A549 (cell line): Measurements from ENCODE around the gene FASTK. TPM values are rescaled to one million over a fixed set of nuclear protein-coding genes. Genes with fewer than 3 reads are reported as not detected.

Experiments
- ATAC-seq, 2 experiments: fragments of 200-7000 bp in 1 of 2; fragments of >200 bp in 1 of 2; cut with Nextera tagmentation in 1 of 2; cut with Tn5 transposase in 1 of 2; 3 replicates each; pipeline versions ENCODE4 v1.8.0 to v1.9.1; 2018 to 2020; ENCODE audit warnings: mild to moderate bottlenecking in 1 of 2, moderate library complexity in 1 of 2
- CTCF ChIA-PET: fragments of 300-600 bp; sonication (Branson Sonifier 250); formaldehyde crosslinking; extraction: SDS; loops from one replicate; lab custom pipeline; 2021; ENCODE audit warnings: antibody characterized with exemption, inconsistent platforms; lab: Yijun Ruan, JAX
- POLR2A ChIA-PET: fragments of 350-600 bp; formaldehyde crosslinking; extraction: SDS; loops from one replicate; lab custom pipeline; 2021; ENCODE audit warnings: antibody characterized with exemption, inconsistent platforms; lab: Yijun Ruan, JAX
- DNase-seq, 2 experiments: peaks; one replicate each; pipeline versions ENCODE4 v3.0.0 to v3.0.0-alpha.2; 2011 to 2016; ENCODE audit warnings: low read depth in 1 of 2, low spot score in 1 of 2
- FAIRE-seq: peaks from 2 replicates; lab custom pipeline; 2011; peaks lifted over from hg19 to GRCh38; lab: Jason Lieb, UNC
- H3K27ac ChIP-seq, 2 experiments: fragments of >200 bp; sonication (Bioruptor Twin); formaldehyde crosslinking; 3 replicates each; pipeline ENCODE4 v1.5.1; 2016 to 2017
- H3K4me1 ChIP-seq: fragments of >200 bp; sonication (Bioruptor Twin); formaldehyde crosslinking; 3 replicates; pipeline ENCODE4 v1.6.1; 2016
- H3K4me2 ChIP-seq: fragments of >200 bp; sonication (Bioruptor Twin); formaldehyde crosslinking; 3 replicates; pipeline ENCODE4 v1.6.1; 2016
- H3K4me3 ChIP-seq: fragments of >200 bp; sonication (Bioruptor Twin); formaldehyde crosslinking; 3 replicates; pipeline ENCODE4 v1.5.1; 2016
- H3K9me3 ChIP-seq: fragments of >200 bp; sonication (Bioruptor Twin); formaldehyde crosslinking; 3 replicates; pipeline ENCODE4 v1.6.1; 2016
- CHD2 ChIP-seq: fragments of 150-350 bp; IDR thresholded peaks from 2 replicates; pipeline ENCODE4 v1.6.1; 2014; ENCODE audit warnings: low read length; ENCODE audit not compliant: partially characterized antibody
- CHD4 ChIP-seq: fragments of 200-600 bp; sonication (generic); IDR thresholded peaks from 2 replicates; pipeline ENCODE4 v1.6.1; 2016; ENCODE audit warnings: antibody characterized with exemption, mild to moderate bottlenecking, borderline replicate concordance
- CTCF ChIP-seq: fragments of >200 bp; sonication (Bioruptor Twin); formaldehyde crosslinking; IDR thresholded peaks from 3 replicates; pipeline ENCODE4 v1.5.1; 2016
- EHMT2 ChIP-seq: fragments of 200-600 bp; sonication (generic); IDR thresholded peaks from 2 replicates; pipeline ENCODE4 v1.6.1; 2016; ENCODE audit warnings: antibody characterized with exemption, low read depth, mild to moderate bottlenecking, moderate library complexity
- HEYL ChIP-seq: fragments of 250-450 bp; sonication (Bioruptor Pico); IDR thresholded peaks from 2 replicates; pipeline ENCODE4 v1.8.0; 2021; ENCODE audit warnings: mild to moderate bottlenecking, moderate library complexity
- JUN ChIP-seq, 2 experiments: fragments of >200 bp; sonication (Bioruptor Twin); formaldehyde crosslinking; IDR thresholded peaks; 2 replicates in 1 of 2; 3 replicates in 1 of 2; pipeline ENCODE4 v1.6.1; 2016 to 2017
- MAX ChIP-seq: IDR thresholded peaks from 2 replicates; pipeline ENCODE4 v1.6.1; 2012
- MYC ChIP-seq: IDR thresholded peaks from 2 replicates; pipeline ENCODE4 v1.6.1; 2012; ENCODE audit warnings: mild to moderate bottlenecking, inconsistent platforms, low read length, improper control_type of control experiment, borderline replicate concordance
- NFE2L2 ChIP-seq: fragments of 150-350 bp; conservative IDR thresholded peaks from 2 replicates; pipeline ENCODE4 v1.6.1; 2014; ENCODE audit warnings: low read length
- NPAS2 ChIP-seq: fragments of 250-450 bp; sonication (Bioruptor Pico); IDR thresholded peaks from 2 replicates; pipeline ENCODE4 v1.8.0; 2022; ENCODE audit warnings: mild to moderate bottlenecking, moderate library complexity, borderline replicate concordance
- NR3C1 ChIP-seq: fragments of >200 bp; sonication (Bioruptor Twin); formaldehyde crosslinking; IDR thresholded peaks from 3 replicates; pipeline ENCODE4 v1.6.1; 2017
- PHF8 ChIP-seq: fragments of 200-600 bp; sonication (generic); IDR thresholded peaks from 2 replicates; pipeline ENCODE4 v1.6.1; 2016; ENCODE audit warnings: low read depth, mild to moderate bottlenecking, antibody characterized with exemption, moderate library complexity, borderline replicate concordance
- POLR2A ChIP-seq: IDR thresholded peaks from 2 replicates; pipeline ENCODE4 v1.6.1; 2012; ENCODE audit warnings: mild to moderate bottlenecking, low read length
- POLR2AphosphoS2 ChIP-seq: conservative IDR thresholded peaks from 2 replicates; pipeline ENCODE4 v1.6.1; 2012; ENCODE audit warnings: low read length, improper control_type of control experiment, inconsistent platforms
- REST ChIP-seq: fragments of 200-600 bp; sonication (generic); IDR thresholded peaks from 2 replicates; pipeline ENCODE4 v1.6.1; 2016; ENCODE audit warnings: antibody characterized with exemption, mild to moderate bottlenecking, moderate library complexity
- SREBF2 ChIP-seq: fragments of 450-650 bp; IDR thresholded peaks from 2 replicates; pipeline ENCODE4 v1.6.1; 2014; ENCODE audit warnings: mild to moderate bottlenecking, moderate library complexity
- TP53 ChIP-seq: fragments of 250-450 bp; sonication (Bioruptor Pico); IDR thresholded peaks from 2 replicates; pipeline ENCODE4 v1.5.0; 2021; ENCODE audit warnings: mild to moderate bottlenecking, moderate library complexity
- WGBS: methylation state at CpG from one replicate; pipeline ENCODE4 v1.1.6; 2017; ENCODE audit errors: missing lambda C conversion rate; 5-methylcytosine and 5-hydroxymethylcytosine counted together
- polyA plus RNA-seq, 4 experiments: library from polyadenylated mRNA; depleted of rRNA in 3 of 4; stranded (reverse); fragments of >200 nt; fragmentation: RNase III in 1 of 4; extraction: RNeasy Plus Mini Kit Qiagen cat#74134 plus additional on column Dnase treatment in 1 of 4; gene quantifications; 2 replicates in 3 of 4; 3 replicates in 1 of 4; pipeline ENCODE4 v1.2.3, GENCODE V29; 2011 to 2017
- TF ChIP-seq, protein P1 (sequence below): fragments of >200 bp; sonication (Bioruptor Twin); formaldehyde crosslinking; IDR thresholded peaks from 3 replicates; pipeline ENCODE4 v1.6.1; 2016
- TF ChIP-seq, protein P2 (sequence below): fragments of 450-650 bp; IDR thresholded peaks from 2 replicates; pipeline ENCODE4 v1.6.1; 2014; ENCODE audit warnings: antibody characterized with exemption
- TF ChIP-seq, protein P3 (sequence below): fragments of >200 bp; sonication (Bioruptor Twin); formaldehyde crosslinking; IDR thresholded peaks from 2 replicates; pipeline ENCODE4 v1.6.1; 2016
- TF ChIP-seq, protein P4 (sequence below): fragments of 250-450 bp; sonication (Bioruptor Pico); IDR thresholded peaks from 2 replicates; pipeline ENCODE4 v1.5.0; 2020; ENCODE audit warnings: low read depth, mild to moderate bottlenecking, moderate library complexity
- TF ChIP-seq, protein P5 (sequence below): IDR thresholded peaks from 2 replicates; pipeline ENCODE4 v1.6.1; 2012; ENCODE audit warnings: low read depth, borderline replicate concordance

FASTK gene
- polyA plus RNA-seq, 2 of the 4 experiments (the other 2 are of a cell fraction): 38.5 to 72.4 TPM

- Histone ChIP-seq H3K4me1 (peaks cover 48% of the 10 kb centered on the region), H3K4me2 (peak within 1 kb of the TSS; percentile 95), H3K27ac (peak within 1 kb of the TSS; percentile 94 to 98), H3K9me3 (no peaks in the 10 kb centered on the region), H3K4me3 (peak within 1 kb of the TSS; percentile 93)
- ChIA-PET CTCF (interaction anchor here (0.7 to 27.1 kb wide), 8 partner anchors 15 to 118 kb away, joined by 3 to 412 read pairs (median 3); no protein-coding TSS in a partner anchor), POLR2A (interaction anchor here (0.9 kb wide), 1 partner anchor 21 kb away, joined by 4 read pairs; no protein-coding TSS in a partner anchor)
- FAIRE-seq (no peak), ATAC-seq (peak; percentile 20 to 46; a peak in 3 of 6 replicates), DNase-seq (peak; percentile 64 to 67)
- no peak for TF ChIP-seq NR3C1
- no peak for TF ChIP-seq CHD4
- no peak for TF ChIP-seq NFE2L2
- peak; percentile 7; the same call in 1 of the 2 replicates for TF ChIP-seq POLR2A
- no peak for TF ChIP-seq SREBF2
- no peak for TF ChIP-seq POLR2AphosphoS2
- TF ChIP-seq, protein P1, sequence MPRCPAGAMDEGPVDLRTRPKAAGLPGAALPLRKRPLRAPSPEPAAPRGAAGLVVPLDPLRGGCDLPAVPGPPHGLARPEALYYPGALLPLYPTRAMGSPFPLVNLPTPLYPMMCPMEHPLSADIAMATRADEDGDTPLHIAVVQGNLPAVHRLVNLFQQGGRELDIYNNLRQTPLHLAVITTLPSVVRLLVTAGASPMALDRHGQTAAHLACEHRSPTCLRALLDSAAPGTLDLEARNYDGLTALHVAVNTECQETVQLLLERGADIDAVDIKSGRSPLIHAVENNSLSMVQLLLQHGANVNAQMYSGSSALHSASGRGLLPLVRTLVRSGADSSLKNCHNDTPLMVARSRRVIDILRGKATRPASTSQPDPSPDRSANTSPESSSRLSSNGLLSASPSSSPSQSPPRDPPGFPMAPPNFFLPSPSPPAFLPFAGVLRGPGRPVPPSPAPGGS: peak; percentile 37; the same call in 1 of the 3 replicates
- TF ChIP-seq, protein P2, sequence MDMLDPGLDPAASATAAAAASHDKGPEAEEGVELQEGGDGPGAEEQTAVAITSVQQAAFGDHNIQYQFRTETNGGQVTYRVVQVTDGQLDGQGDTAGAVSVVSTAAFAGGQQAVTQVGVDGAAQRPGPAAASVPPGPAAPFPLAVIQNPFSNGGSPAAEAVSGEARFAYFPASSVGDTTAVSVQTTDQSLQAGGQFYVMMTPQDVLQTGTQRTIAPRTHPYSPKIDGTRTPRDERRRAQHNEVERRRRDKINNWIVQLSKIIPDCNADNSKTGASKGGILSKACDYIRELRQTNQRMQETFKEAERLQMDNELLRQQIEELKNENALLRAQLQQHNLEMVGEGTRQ: peak; percentile 19; the same call in 1 of the 2 replicates
- TF ChIP-seq, protein P3, sequence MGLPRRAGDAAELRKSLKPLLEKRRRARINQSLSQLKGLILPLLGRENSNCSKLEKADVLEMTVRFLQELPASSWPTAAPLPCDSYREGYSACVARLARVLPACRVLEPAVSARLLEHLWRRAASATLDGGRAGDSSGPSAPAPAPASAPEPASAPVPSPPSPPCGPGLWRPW: no peak
- TF ChIP-seq, protein P4, sequence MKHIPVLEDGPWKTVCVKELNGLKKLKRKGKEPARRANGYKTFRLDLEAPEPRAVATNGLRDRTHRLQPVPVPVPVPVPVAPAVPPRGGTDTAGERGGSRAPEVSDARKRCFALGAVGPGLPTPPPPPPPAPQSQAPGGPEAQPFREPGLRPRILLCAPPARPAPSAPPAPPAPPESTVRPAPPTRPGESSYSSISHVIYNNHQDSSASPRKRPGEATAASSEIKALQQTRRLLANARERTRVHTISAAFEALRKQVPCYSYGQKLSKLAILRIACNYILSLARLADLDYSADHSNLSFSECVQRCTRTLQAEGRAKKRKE (CRISPR knock-in tag): no peak
- TF ChIP-seq JUN (IDR thresholded peaks at IDR 0.05): peak in 1 of 2 experiments; percentile 52; a peak in 1 of 5 replicates
- no peak for TF ChIP-seq HEYL (CRISPR knock-in tag)
- no peak for TF ChIP-seq MYC
- no peak for TF ChIP-seq TP53 (CRISPR knock-in tag)
- no peak for TF ChIP-seq NPAS2 (CRISPR knock-in tag)
- TF ChIP-seq, protein P5, sequence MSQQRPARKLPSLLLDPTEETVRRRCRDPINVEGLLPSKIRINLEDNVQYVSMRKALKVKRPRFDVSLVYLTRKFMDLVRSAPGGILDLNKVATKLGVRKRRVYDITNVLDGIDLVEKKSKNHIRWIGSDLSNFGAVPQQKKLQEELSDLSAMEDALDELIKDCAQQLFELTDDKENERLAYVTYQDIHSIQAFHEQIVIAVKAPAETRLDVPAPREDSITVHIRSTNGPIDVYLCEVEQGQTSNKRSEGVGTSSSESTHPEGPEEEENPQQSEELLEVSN: 0 out of 2 replicates have a peak, but pooled peaks have one; percentile 8
- no peak for TF ChIP-seq EHMT2
- no peak for TF ChIP-seq CHD2
- peak; percentile 40; the same call in 1 of the 2 replicates for TF ChIP-seq PHF8
- TF ChIP-seq REST: peak; percentile 28; the same call in 1 of the 2 replicates
- TF ChIP-seq MAX: peak; percentile 81
- no peak for TF ChIP-seq CTCF
- WGBS: 0% methylated on average over 6 of the region's 69 CpGs
Observed at GRCh38 chr7:151083071-151083823, 2.6 kb upstream of the FASTK start, which contains the start of gene TMUB1. Gene TMUB1, minus strand, starts transcription at chr7:151083493. Its CDS starts 930 bp downstream, at chr7:151082563.
